ENCODE measurements around the gene KRT85.

The KRT85 gene

DNA sequence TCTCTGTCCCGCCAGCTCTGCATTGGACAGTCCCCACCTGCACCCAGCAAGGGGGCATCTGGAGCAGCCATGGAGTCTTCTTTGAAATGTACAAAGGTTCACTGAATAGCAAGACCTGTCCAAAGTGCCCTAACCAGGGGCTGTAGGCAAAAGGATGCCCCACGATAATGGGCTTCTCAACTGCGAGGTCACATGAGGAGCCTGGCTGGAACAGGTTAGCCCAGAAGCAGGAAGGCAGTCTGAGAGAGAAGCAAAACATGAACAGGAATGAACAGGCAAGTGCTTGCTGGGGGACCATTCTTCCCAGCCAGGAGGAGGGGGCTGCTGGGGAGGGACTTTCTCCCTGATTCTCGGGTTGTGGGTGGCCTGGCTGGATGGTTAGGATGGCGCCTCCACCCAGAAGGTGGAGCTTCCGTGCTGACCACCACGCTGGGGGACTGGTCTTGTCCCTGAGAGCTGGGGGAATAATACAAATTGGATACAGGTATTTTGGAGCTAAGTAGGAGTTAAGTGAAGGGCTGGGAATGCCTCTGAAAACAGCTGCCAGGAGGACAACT is 7.1 kb downstream of the KRT85 start:
- H3K9me3 ChIP-seq (ENCODE audit: control insufficient read depth, low read length) = no peaks in the 10 kb centered on the region
- no peaks in the 10 kb centered on the region for H3K27me3 ChIP-seq (ENCODE audit: control insufficient read depth, insufficient read depth, low read length, poor library complexity, severe bottlenecking)
- WGBS, 2 experiments = 92 to 94% methylated on average over 7 of the region's 7 CpGs
- no peaks in the 10 kb centered on the region for H3K36me3 ChIP-seq (ENCODE audit: control insufficient read depth, insufficient read depth, low read length)
- H3K4me3 ChIP-seq (ENCODE audit: insufficient read depth, low read depth, low read length) = no peak overlapping the region
- H3K27ac ChIP-seq (ENCODE audit: insufficient read depth, low read depth, low read length, poor library complexity, severe bottlenecking) = no peak overlapping the region
- no peaks in the 10 kb centered on the region for H3K4me1 ChIP-seq (ENCODE audit: control insufficient read depth, insufficient read depth, low read length)

DNA sequence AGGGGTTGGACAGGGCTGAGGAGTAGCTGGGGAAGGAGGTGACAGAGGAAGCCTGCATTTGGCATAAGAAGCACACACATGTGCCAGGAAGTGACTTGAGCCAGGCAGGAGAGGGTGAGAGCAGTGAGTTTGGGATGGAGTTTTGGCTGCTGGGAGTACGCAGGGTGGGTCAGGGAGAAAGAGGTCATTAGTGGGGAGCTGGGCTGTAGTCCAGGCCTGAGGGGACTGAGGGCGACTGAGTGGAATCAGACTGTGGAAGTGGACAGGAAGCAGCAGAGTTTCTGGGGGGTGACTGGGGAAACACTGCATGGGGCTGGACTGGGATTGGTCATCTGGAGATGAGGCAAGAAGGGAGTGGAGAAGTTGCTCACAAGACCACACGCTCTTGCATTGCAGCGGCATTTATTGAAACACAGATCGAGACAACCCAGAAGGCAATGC is 7.6 kb downstream of the KRT85 start:
- WGBS, 2 experiments = 91 to 94% methylated on average over 5 of the region's 5 CpGs
- Histone ChIP-seq H3K4me3 (ENCODE audit: insufficient read depth, low read depth, low read length) (no peak overlapping the region), H3K9me3 (ENCODE audit: control insufficient read depth, low read length) (no peaks in the 10 kb centered on the region), H3K4me1 (ENCODE audit: control insufficient read depth, insufficient read depth, low read length) (no peaks in the 10 kb centered on the region), H3K27ac (ENCODE audit: insufficient read depth, low read depth, low read length, poor library complexity, severe bottlenecking) (no peak overlapping the region), H3K27me3 (ENCODE audit: control insufficient read depth, insufficient read depth, low read length, poor library complexity, severe bottlenecking) (no peaks in the 10 kb centered on the region), H3K36me3 (ENCODE audit: control insufficient read depth, insufficient read depth, low read length) (no peaks in the 10 kb centered on the region)

DNA sequence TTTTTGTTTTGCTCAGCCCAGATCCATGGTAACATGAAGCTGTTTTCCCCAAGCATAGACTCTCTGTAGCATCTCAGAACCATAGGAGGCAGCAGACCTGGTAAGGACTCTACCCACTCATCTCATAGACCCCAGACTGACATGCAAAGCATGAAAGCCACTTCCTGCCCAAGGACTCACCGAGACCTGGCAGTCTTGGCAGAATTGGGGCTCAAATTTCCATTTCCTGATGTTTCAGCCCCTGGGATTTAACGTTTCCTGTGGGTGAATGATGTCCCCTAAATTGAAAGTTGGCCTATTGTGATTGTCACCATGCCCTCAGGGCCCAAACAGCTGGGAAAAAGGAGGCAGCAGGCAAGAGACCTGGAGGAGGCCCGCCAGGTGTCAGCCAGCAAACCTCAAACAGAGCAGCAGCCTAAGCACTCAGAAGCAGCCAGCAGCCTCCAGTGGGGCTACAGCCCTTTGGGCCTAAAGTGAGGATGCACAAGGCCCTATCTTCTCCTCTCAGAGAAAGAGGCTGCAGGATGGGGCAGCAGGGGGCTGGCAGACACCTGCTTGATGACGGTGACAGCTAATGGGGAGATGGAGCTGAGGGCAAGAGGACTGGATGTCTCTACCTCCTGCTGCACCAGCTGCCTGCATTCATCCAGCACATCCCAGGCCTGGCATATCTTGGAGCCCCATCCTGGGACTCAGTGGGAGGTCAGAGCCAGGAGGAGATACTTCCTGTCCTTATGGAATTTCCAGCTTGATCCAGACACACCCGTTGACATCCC is 8.5 kb downstream of the KRT85 start:
- no peaks in the 10 kb centered on the region for H3K9me3 ChIP-seq (ENCODE audit: control insufficient read depth, low read length)
- H3K4me3 ChIP-seq (ENCODE audit: insufficient read depth, low read depth, low read length) = no peak overlapping the region
- H3K36me3 ChIP-seq (ENCODE audit: control insufficient read depth, insufficient read depth, low read length) = no peaks in the 10 kb centered on the region
- no peaks in the 10 kb centered on the region for H3K27me3 ChIP-seq (ENCODE audit: control insufficient read depth, insufficient read depth, low read length, poor library complexity, severe bottlenecking)
- WGBS, 2 experiments = 84 to 90% methylated on average over 5 of the region's 5 CpGs
- H3K4me1 ChIP-seq (ENCODE audit: control insufficient read depth, insufficient read depth, low read length) = no peaks in the 10 kb centered on the region
- no peak overlapping the region for H3K27ac ChIP-seq (ENCODE audit: insufficient read depth, low read depth, low read length, poor library complexity, severe bottlenecking)

DNA sequence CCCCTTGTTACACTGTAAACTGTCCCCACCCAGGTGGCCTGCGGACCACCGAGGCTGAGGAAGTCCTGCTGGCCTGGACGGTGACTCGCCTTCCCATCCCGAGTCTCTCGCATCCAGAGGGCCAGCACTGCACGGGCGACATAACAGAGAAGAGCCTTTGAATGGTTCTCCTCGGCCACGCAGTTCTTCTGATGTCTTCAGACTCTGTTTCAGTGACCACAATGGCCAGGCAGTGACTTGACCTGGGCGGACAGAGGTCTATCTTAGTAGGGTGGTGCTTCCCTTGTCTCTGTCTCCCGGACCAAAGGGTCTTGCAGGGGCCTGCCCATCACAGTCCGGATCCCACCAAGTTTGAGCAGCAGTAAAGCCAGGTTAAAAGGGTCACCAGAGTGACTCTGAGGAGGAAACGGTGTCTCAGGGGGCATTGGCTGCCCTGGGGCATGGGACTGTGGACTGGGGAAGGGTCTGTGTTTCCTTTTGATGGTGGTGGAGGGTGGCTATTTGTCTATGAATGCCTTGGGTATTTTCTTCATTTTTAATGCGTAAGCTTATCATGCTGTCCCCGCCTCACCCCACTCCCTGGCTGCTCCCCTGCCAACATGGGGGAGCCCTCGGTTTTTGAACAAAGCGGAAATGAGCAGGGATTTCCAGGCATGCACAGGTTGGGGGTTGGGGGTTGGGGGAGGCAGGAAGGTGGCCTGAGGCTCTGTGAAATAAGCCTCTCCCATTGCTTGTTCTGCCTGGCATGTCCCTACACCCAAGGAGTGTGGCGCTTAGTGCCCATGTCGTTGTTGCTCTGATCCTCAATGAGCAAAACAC is 10.3 kb downstream of the KRT85 start:
- no peaks in the 10 kb centered on the region for H3K27me3 ChIP-seq (ENCODE audit: control insufficient read depth, insufficient read depth, low read length, poor library complexity, severe bottlenecking)
- no peak overlapping the region for H3K4me3 ChIP-seq (ENCODE audit: insufficient read depth, low read depth, low read length)
- no peak overlapping the region for H3K27ac ChIP-seq (ENCODE audit: insufficient read depth, low read depth, low read length, poor library complexity, severe bottlenecking)
- 95 to 97% methylated on average over 20 of the region's 20 CpGs for WGBS, 2 experiments
- H3K36me3 ChIP-seq (ENCODE audit: control insufficient read depth, insufficient read depth, low read length) = no peaks in the 10 kb centered on the region
- no peaks in the 10 kb centered on the region for H3K4me1 ChIP-seq (ENCODE audit: control insufficient read depth, insufficient read depth, low read length)
- H3K9me3 ChIP-seq (ENCODE audit: control insufficient read depth, low read length) = no peaks in the 10 kb centered on the region

DNA sequence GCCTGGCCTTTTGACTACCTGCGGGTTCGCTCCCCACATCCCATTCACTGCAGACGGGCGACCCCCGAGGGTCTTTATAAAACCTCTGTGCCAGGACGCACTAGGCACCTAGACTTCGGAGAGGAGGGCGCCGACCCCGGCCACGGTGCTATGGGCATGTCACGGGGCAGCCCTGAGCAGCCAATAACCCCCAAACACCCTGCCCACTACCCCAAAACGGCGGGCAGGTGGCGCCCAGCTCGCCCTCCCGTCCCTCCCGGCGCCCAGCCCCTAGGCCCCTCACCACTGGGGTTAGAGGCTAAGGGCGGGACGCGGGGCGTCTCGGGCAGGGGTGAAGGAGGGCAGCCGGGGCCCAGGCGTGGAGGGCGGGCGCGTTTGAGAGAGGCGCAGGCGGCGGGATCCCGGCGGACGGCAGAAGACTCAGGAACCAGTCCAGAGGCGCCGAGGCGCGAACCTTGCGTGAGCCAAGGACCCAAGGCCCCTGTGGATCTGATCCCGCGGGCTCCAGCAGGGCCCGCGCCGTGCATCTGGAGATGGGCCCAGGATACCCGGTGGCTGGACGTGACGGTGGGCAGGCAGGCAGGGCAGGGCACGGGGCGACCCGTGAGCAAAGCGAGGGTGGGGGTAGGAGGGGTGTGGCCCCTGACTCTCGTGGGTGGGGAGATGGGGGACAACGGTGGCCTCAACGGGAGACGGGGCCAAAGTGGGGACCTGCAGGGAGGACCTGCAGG is 11.1 kb downstream of the KRT85 start:
- Histone ChIP-seq H3K27ac (ENCODE audit: insufficient read depth, low read depth, low read length, poor library complexity, severe bottlenecking) (no peak overlapping the region), H3K9me3 (ENCODE audit: control insufficient read depth, low read length) (no peaks in the 10 kb centered on the region), H3K4me1 (ENCODE audit: control insufficient read depth, insufficient read depth, low read length) (no peaks in the 10 kb centered on the region), H3K4me3 (ENCODE audit: insufficient read depth, low read depth, low read length) (no peak overlapping the region), H3K36me3 (ENCODE audit: control insufficient read depth, insufficient read depth, low read length) (no peaks in the 10 kb centered on the region), H3K27me3 (ENCODE audit: control insufficient read depth, insufficient read depth, low read length, poor library complexity, severe bottlenecking) (no peaks in the 10 kb centered on the region)
- 96% methylated on average over 56 of the region's 56 CpGs for whole genome bisulfite sequencing, 2 experiments

DNA sequence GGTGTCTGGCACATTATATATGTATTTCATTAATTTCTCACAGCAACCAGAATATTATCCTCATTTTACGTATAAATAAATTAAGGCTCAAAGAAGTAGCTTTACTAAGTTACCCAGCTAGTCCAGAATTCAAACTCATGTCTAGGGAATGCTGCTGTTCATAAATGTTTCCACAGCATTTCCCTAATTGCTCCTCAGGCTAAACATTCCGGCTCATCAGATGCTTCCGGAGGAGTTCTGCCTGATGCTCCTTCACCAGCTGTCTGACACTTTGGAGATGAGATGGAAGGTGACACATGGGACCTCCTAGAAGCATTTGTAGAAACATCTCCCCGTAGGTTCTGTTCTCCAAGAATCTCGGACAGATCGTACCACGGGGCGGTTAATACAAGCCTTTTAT is 12.1 kb downstream of the KRT85 start:
- Histone ChIP-seq H3K9me3 (ENCODE audit: control insufficient read depth, low read length) (no peaks in the 10 kb centered on the region), H3K36me3 (ENCODE audit: control insufficient read depth, insufficient read depth, low read length) (no peaks in the 10 kb centered on the region), H3K4me1 (ENCODE audit: control insufficient read depth, insufficient read depth, low read length) (no peaks in the 10 kb centered on the region), H3K4me3 (ENCODE audit: insufficient read depth, low read depth, low read length) (no peak overlapping the region), H3K27ac (ENCODE audit: insufficient read depth, low read depth, low read length, poor library complexity, severe bottlenecking) (no peak overlapping the region), H3K27me3 (ENCODE audit: control insufficient read depth, insufficient read depth, low read length, poor library complexity, severe bottlenecking) (no peaks in the 10 kb centered on the region)
- WGBS, 2 experiments = 96% methylated on average over 8 of the region's 8 CpGs

DNA sequence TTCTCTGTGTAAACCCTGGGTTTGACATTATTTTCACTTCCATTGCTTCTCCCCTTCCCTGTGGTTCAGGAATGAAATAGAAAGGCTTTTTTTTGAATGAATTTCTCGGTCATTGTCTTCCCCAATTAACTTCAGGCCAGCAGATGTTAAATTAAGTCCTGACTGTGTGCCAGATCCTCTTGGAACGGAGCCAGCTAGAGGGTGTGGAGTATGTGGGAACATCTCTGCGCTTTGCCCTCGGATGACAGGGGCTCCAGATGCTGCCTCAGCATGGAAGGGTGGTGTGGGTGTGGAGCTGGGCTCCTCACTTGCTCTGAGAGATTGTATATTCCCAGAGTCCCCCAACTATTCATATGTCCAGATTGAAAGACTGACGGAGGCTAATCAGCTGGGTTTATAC is 13.1 kb downstream of the KRT85 start:
- no peak overlapping the region for H3K4me3 ChIP-seq (ENCODE audit: insufficient read depth, low read depth, low read length)
- no peaks in the 10 kb centered on the region for H3K36me3 ChIP-seq (ENCODE audit: control insufficient read depth, insufficient read depth, low read length)
- H3K4me1 ChIP-seq (ENCODE audit: control insufficient read depth, insufficient read depth, low read length) = no peaks in the 10 kb centered on the region
- no peak overlapping the region for H3K27ac ChIP-seq (ENCODE audit: insufficient read depth, low read depth, low read length, poor library complexity, severe bottlenecking)
- H3K27me3 ChIP-seq (ENCODE audit: control insufficient read depth, insufficient read depth, low read length, poor library complexity, severe bottlenecking) = no peaks in the 10 kb centered on the region
- no peaks in the 10 kb centered on the region for H3K9me3 ChIP-seq (ENCODE audit: control insufficient read depth, low read length)
- WGBS, 2 experiments = 71 to 75% methylated on average over 5 of the region's 5 CpGs

DNA sequence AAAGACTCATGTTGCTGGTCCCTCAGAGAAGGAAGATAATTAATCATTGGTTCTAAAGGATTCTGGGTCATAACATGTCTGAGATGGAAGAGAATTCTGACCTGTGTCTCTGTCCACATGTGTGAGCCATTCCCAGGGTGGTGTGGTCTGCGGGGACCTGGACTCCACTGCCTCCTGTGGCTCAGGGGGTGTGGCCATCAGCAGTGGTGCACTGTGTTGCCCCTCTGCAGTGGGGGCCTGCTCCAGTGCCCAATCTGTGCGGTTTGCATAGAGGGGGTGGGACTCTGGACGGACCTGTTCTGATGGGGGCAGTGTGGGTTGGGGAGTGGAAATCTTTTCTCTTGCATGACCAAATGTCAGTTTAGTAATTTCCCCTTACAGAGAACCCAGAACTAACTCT is 13.5 kb downstream of the KRT85 start:
- Histone ChIP-seq H3K36me3 (ENCODE audit: control insufficient read depth, insufficient read depth, low read length) (no peaks in the 10 kb centered on the region), H3K27me3 (ENCODE audit: control insufficient read depth, insufficient read depth, low read length, poor library complexity, severe bottlenecking) (no peaks in the 10 kb centered on the region), H3K4me1 (ENCODE audit: control insufficient read depth, insufficient read depth, low read length) (no peaks in the 10 kb centered on the region), H3K4me3 (ENCODE audit: insufficient read depth, low read depth, low read length) (no peak overlapping the region), H3K27ac (ENCODE audit: insufficient read depth, low read depth, low read length, poor library complexity, severe bottlenecking) (no peak overlapping the region), H3K9me3 (ENCODE audit: control insufficient read depth, low read length) (no peaks in the 10 kb centered on the region)
- WGBS, 2 experiments = 84 to 92% methylated on average over 3 of the region's 3 CpGs

DNA sequence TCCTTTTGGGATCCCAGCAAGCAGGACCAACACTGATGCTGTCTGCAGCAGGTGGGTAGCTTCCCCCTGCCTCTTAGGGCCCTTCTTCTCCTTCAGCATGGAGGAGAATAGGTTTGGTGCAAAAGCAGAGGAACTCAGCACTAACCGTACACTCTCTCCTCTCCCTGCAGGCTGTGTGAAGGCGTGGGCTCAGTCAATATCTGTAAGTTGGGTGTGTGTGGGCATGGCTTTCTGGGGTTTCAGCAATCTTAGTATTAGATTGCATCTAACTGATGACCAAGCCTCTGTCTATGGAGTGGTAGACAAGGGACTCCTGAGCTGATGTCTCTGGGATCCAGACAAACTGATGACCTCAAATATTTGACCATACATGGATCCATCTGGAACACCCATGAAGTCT is 14.3 kb downstream of the KRT85 start:
- Histone ChIP-seq H3K4me1 (ENCODE audit: control insufficient read depth, insufficient read depth, low read length) (no peaks in the 10 kb centered on the region), H3K36me3 (ENCODE audit: control insufficient read depth, insufficient read depth, low read length) (no peaks in the 10 kb centered on the region), H3K27me3 (ENCODE audit: control insufficient read depth, insufficient read depth, low read length, poor library complexity, severe bottlenecking) (no peaks in the 10 kb centered on the region), H3K27ac (ENCODE audit: insufficient read depth, low read depth, low read length, poor library complexity, severe bottlenecking) (no peak overlapping the region), H3K9me3 (ENCODE audit: control insufficient read depth, low read length) (no peaks in the 10 kb centered on the region), H3K4me3 (ENCODE audit: insufficient read depth, low read depth, low read length) (no peak overlapping the region)
- 83 to 91% methylated on average over 1 to 2 of the region's 2 CpGs for WGBS, 2 experiments
